Left colon (tissue), 2 donors: ENCODE measurements around the gene SH3BP5L. TPM values are rescaled to one million over a fixed set of nuclear protein-coding genes. Genes with fewer than 3 reads are reported as not detected.

Experiments used
- ATAC-seq: fragments of 200-7000 bp; cut with Tn5 transposase; one replicate; pipeline ENCODE4 v1.9.1; 2020; ENCODE audit warnings: mild to moderate bottlenecking, moderate library complexity
- DNase-seq, 2 donors: peaks; one replicate each; pipeline ENCODE4 v3.0.0-alpha.2; 2020
- intact Hi-C, 2 donors: fragments of 100-400 bp; cut with DNase I in 1 of 2; cut with micrococcal nuclease in 1 of 2; formaldehyde crosslinking; loops; one replicate each; pipeline versions ENCODE4 v1.11.2 to v1.14.0; 2022; cut with DNase I, micrococcal nuclease
- total RNA-seq, 2 donors: library from RNA; stranded (reverse); fragmentation: NEBNext Ultra II Directional; extraction: Animal tissue kit (Norgen Biotek cat#: 25700); gene quantifications; one replicate each; pipeline ENCODE4 v1.2.1, GENCODE V29; 2021
- donor health status: DM: no; HTN: no; CAD: no.
- donor health status: DM: yes; HTN: yes; CAD: no.

Gene SH3BP5L
- total RNA-seq, 2 donors from 2014 or later = 22.2 to 25.9 TPM

GRCh38 chr1:248852481-248853405 lies 27.0 kb upstream of the SH3BP5L start:
- ATAC-seq (no peak), DNase-seq (no peak)
- intact Hi-C loops = no loop called here

GRCh38 chr1:248851390-248851789 lies 25.7 kb upstream of the SH3BP5L start:
- peak; percentile 3 for ATAC-seq
- intact Hi-C loops = no loop called here
- no peak for DNase-seq

- intact Hi-C loops = no loop called here
- DNase-seq (no peak), ATAC-seq (no peak)
These were observed 25.0 kb upstream of the SH3BP5L start for GRCh38 chr1:248850536-248851251.

- ATAC-seq (no peak), DNase-seq (no peak)
- intact Hi-C loops = no loop called here
These were observed 24.4 kb upstream of the SH3BP5L start for GRCh38 chr1:248850124-248850523.

- no peak for DNase-seq
- no peak for ATAC-seq
- intact Hi-C loops = no loop called here
These were observed 23.9 kb upstream of the SH3BP5L start for GRCh38 chr1:248849637-248850036.

GRCh38 chr1:248849152-248849551 lies 23.4 kb upstream of the SH3BP5L start:
- no peak for DNase-seq
- intact Hi-C loops = no loop called here
- no peak for ATAC-seq

- intact Hi-C loops = no loop called here
- DNase-seq (no peak), ATAC-seq (no peak)
These were observed 22.9 kb upstream of the SH3BP5L start for GRCh38 chr1:248848602-248849001.

GRCh38 chr1:248847956-248848561 lies 22.3 kb upstream of the SH3BP5L start:
- intact Hi-C loops = no loop called here
- DNase-seq (no peak), ATAC-seq (no peak)

GRCh38 chr1:248847181-248847955 lies 21.7 kb upstream of the SH3BP5L start:
- no peak for DNase-seq
- ATAC-seq = no peak
- intact Hi-C loops = no loop called here

GRCh38 chr1:248844526-248844925 lies 18.8 kb upstream of the SH3BP5L start:
- intact Hi-C loops = no loop called here
- no peak for ATAC-seq
- DNase-seq = no peak

GRCh38 chr1:248843687-248844086 lies 18.0 kb upstream of the SH3BP5L start:
- ATAC-seq (no peak), DNase-seq (no peak)
- intact Hi-C loops = no loop called here

- intact Hi-C loops = no loop called here
- no peak for ATAC-seq
- DNase-seq = no peak
These were observed 17.1 kb upstream of the SH3BP5L start for GRCh38 chr1:248842781-248843331.

- DNase-seq (peak in 1 of 2 donors; percentile 47), ATAC-seq (no peak)
- intact Hi-C loops = no loop called here
These were observed 16.1 kb upstream of the SH3BP5L start for GRCh38 chr1:248841702-248842395.

- ATAC-seq (no peak), DNase-seq (no peak)
- intact Hi-C loops = no loop called here
These were observed 15.2 kb upstream of the SH3BP5L start for GRCh38 chr1:248840946-248841345.

GRCh38 chr1:248839168-248839555 lies 13.4 kb upstream of the SH3BP5L start:
- DNase-seq (no peak), ATAC-seq (no peak)
- intact Hi-C loops = no loop called here

GRCh38 chr1:248838357-248839167 lies 12.8 kb upstream of the SH3BP5L start:
- ATAC-seq = peak; percentile 81
- peak; percentile 92 to 93 for DNase-seq
- intact Hi-C loops = no loop called here

- DNase-seq (peak; percentile 97 to 98), ATAC-seq (peak; percentile 83)
- intact Hi-C loops = no loop called here
These were observed 12.2 kb upstream of the SH3BP5L start, which contains the start of gene ZNF672 for GRCh38 chr1:248837781-248838356. TSS of gene ZNF672 (plus strand) at chr1:248838224. CDS start at chr1:248847275, 9,051 bp downstream.
